Osteoblast (primary cell): ENCODE results near the gene GRPEL2. TPM values are rescaled to one million over a fixed set of nuclear protein-coding genes. Genes with fewer than 3 reads are reported as not detected.

ENCODE experiments used
- DNase-seq: peaks from one replicate; pipeline ENCODE4 v3.0.0; 2011; ENCODE audit warnings: low spot score, mixed read lengths; ENCODE audit not compliant: insufficient read length; ENCODE audit errors: missing footprints
- H2AFZ ChIP-seq: 2 replicates; pipeline ENCODE4 v1.6.0; 2011; ENCODE audit warnings: mild to moderate bottlenecking, low read length
- H3K27ac ChIP-seq: 2 replicates; pipeline ENCODE4 v1.5.1; 2011; ENCODE audit warnings: mild to moderate bottlenecking, low read depth, low read length, moderate library complexity
- H3K27me3 ChIP-seq: 2 replicates; pipeline ENCODE4 v1.6.0; 2012; ENCODE audit warnings: mild to moderate bottlenecking, control low read depth, inconsistent platforms, low read length, moderate library complexity; ENCODE audit not compliant: insufficient read depth
- H3K36me3 ChIP-seq: 2 replicates; pipeline ENCODE4 v1.5.1; 2011; ENCODE audit warnings: mild to moderate bottlenecking, low read length, control low read depth, moderate library complexity; ENCODE audit not compliant: insufficient read depth
- H3K4me1 ChIP-seq: 2 replicates; pipeline ENCODE4 v1.5.1; 2011; ENCODE audit warnings: mild to moderate bottlenecking, low read length, control low read depth, moderate library complexity; ENCODE audit not compliant: insufficient read depth
- H3K4me2 ChIP-seq: 2 replicates; pipeline ENCODE4 v1.6.0; 2011; ENCODE audit warnings: mild to moderate bottlenecking, low read length; ENCODE audit not compliant: insufficient read depth
- H3K4me3 ChIP-seq: fragments of 200-600 bp; sonication (generic); 3 replicates; pipeline ENCODE4 v1.5.1; 2012; ENCODE audit warnings: mild to moderate bottlenecking, low read length, inconsistent platforms; ENCODE audit not compliant: insufficient read depth
- H3K79me2 ChIP-seq: 2 replicates; pipeline ENCODE4 v1.6.0; 2012; ENCODE audit warnings: mild to moderate bottlenecking, low read length, control low read depth, inconsistent platforms; ENCODE audit not compliant: insufficient read depth
- H3K9me3 ChIP-seq: 2 replicates; pipeline ENCODE4 v1.5.1; 2011; ENCODE audit warnings: low read depth, low read length, control low read depth
- H4K20me1 ChIP-seq: 2 replicates; pipeline ENCODE4 v1.6.0; 2012; ENCODE audit warnings: mild to moderate bottlenecking, low read length, control low read depth; ENCODE audit not compliant: insufficient read depth
- CTCF ChIP-seq: IDR thresholded peaks from 2 replicates; pipeline ENCODE4 v1.5.1; 2011; ENCODE audit warnings: mild to moderate bottlenecking, low read depth, low read length, moderate library complexity; ENCODE audit errors: extremely low read depth
- total RNA-seq: library from RNA; depleted of rRNA; stranded (reverse); fragments of >200 nt; gene quantifications from 2 replicates; pipeline ENCODE4 v1.2.3, GENCODE V29; 2012

Gene GRPEL2
- total RNA-seq, 1 donor = 34.7 TPM

- Histone ChIP-seq H3K79me2 (no peaks in the 10 kb centered on the region), H3K9me3 (no peaks in the 10 kb centered on the region)
- TF ChIP-seq CTCF = no peak
Measured at GRCh38 chr5:149299451-149300054, 45.7 kb upstream of the GRPEL2 start.

GRCh38 chr5:149300441-149300840 is 44.9 kb upstream of the GRPEL2 start:
- H3K79me2 ChIP-seq = no peaks in the 10 kb centered on the region
- no peak for TF ChIP-seq CTCF

More at GRCh38 chr5:149299451-149300054, 45.7 kb upstream of the GRPEL2 start:
- no peak overlapping the region for H3K4me3 ChIP-seq
- no peak for DNase-seq
- H3K27me3 ChIP-seq = peaks cover 5% of the 10 kb centered on the region
- no peak overlapping the region for H3K4me2 ChIP-seq
- no peaks in the 10 kb centered on the region for H4K20me1 ChIP-seq
- no peak overlapping the region for H3K27ac ChIP-seq
- no peaks in the 10 kb centered on the region for H3K36me3 ChIP-seq
- no peak overlapping the region for H2AFZ ChIP-seq
- H3K4me1 ChIP-seq = peaks cover 7% of the 10 kb centered on the region

GRCh38 chr5:149301049-149301743 is 44.1 kb upstream of the GRPEL2 start:
- Histone ChIP-seq H3K27me3 (no peaks in the 10 kb centered on the region), H2AFZ (no peak overlapping the region), H3K9me3 (no peaks in the 10 kb centered on the region), H3K79me2 (no peaks in the 10 kb centered on the region), H3K4me3 (no peak overlapping the region), H3K4me2 (no peak overlapping the region), H3K4me1 (peaks cover 7% of the 10 kb centered on the region), H3K36me3 (no peaks in the 10 kb centered on the region), H4K20me1 (no peaks in the 10 kb centered on the region), H3K27ac (no peak overlapping the region)
- no peak for DNase-seq
- TF ChIP-seq CTCF = no peak

More at GRCh38 chr5:149300441-149300840, 44.9 kb upstream of the GRPEL2 start:
- Histone ChIP-seq H3K27me3 (no peaks in the 10 kb centered on the region), H2AFZ (no peak overlapping the region), H3K27ac (no peak overlapping the region), H3K4me1 (peaks cover 7% of the 10 kb centered on the region), H3K9me3 (no peaks in the 10 kb centered on the region), H3K36me3 (no peaks in the 10 kb centered on the region), H3K4me3 (no peak overlapping the region), H3K4me2 (no peak overlapping the region), H4K20me1 (no peaks in the 10 kb centered on the region)
- no peak for DNase-seq

- H2AFZ ChIP-seq = peak overlapping the region; percentile 42
- no peak for TF ChIP-seq CTCF
Measured at GRCh38 chr5:149301744-149302380, 43.4 kb upstream of the GRPEL2 start.

More at GRCh38 chr5:149301744-149302380, 43.4 kb upstream of the GRPEL2 start:
- Histone ChIP-seq H3K4me2 (no peak overlapping the region), H3K36me3 (no peaks in the 10 kb centered on the region), H3K79me2 (no peaks in the 10 kb centered on the region), H3K27me3 (no peaks in the 10 kb centered on the region), H4K20me1 (no peaks in the 10 kb centered on the region), H3K4me1 (peaks cover 7% of the 10 kb centered on the region), H3K9me3 (no peaks in the 10 kb centered on the region), H3K4me3 (no peak overlapping the region), H3K27ac (no peak overlapping the region)
- peak; percentile 92 for DNase-seq
